ENCODE measurements around the gene ZBTB9.

DNA sequence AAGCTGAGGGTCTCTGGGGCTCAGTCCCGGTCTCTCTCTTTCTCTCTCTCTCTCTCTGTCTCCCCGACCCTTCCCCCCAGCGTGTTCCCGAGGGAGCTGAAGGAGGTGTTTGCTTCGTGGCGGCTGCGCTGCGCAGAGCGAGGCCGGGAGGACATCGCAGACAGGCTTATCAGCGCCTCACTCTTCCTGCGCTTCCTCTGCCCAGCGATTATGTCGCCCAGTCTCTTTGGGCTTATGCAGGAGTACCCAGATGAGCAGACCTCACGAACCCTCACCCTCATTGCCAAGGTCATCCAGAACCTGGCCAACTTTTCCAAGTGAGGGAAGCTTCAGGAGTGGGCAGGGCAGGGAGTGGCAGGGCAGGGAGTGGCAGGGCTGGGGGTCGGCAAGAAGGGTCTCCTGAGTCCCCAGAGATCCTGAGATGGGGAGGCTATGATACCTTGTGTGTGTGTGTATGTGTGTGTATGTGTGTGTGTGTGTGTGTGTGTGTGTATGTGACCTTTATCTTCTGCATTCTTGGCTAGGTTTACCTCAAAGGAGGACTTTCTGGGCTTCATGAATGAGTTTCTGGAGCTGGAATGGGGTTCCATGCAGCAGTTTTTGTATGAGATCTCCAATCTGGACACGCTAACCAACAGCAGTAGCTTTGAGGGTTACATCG is 13.6 kb upstream of the ZBTB9 start:
- TF ChIP-seq POLR2A (IDR thresholded peaks at IDR 0.05) (no peak), CTCF (IDR thresholded peaks at IDR 0.05) (no peak), EP300 (IDR thresholded peaks at IDR 0.05) (no peak)
